Right forelimb (tissue), 1 donor: ENCODE data around the gene KCNN3.
A peak's percentile ranks its signal among the peaks of the same experiment; 100 is the strongest.

Source experiments
- DNase-seq: peaks from one replicate; pipeline ENCODE4 v3.0.0-alpha.2; 2018

KCNN3 gene

GRCh38 chr1:154770897-154771594 is 99.0 kb downstream of the KCNN3 start:
- peak; percentile 9 for DNase-seq

- DNase-seq = peak; percentile 22
Observed at GRCh38 chr1:154769193-154769895, 100.7 kb downstream of the KCNN3 start.

DNA sequence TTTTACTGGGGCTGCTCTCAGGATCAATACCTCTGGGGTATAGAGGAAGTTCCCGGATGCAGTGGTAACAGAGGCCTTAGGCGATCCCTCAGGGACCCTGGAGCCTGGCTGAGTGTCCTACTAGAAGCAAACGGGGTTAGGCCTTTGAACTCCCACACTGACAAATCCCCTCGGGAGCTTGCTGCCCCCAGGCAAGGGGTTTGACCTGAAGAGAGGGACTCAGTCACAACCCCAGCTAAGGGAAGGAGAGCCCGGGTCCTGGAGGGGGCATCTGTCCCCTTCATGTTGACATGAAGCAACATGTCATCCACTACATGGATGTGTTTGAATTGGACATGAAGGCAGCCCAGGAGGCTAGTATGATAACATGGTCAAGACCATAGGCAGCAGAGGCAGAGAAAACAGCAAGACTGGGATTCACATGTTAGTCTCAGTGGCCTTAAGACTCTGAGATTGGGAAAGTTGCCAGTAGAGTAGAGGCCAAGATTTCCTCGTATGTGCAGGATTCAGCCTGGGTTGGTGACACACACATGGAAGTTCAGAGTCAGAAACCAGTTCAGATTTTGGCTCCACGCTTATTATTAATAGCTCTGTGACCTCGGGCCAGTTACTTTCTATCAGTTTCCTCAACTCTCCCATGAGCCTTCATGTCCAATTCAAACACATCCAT is 101.5 kb downstream of the KCNN3 start:
- DNase-seq = peak; percentile 39

GRCh38 chr1:154767315-154768240 is 102.5 kb downstream of the KCNN3 start:
- peak; percentile 81 for DNase-seq

GRCh38 chr1:154765970-154766369 is 104.1 kb downstream of the KCNN3 start:
- DNase-seq = peak; percentile 42

GRCh38 chr1:154764773-154765172 is 105.3 kb downstream of the KCNN3 start:
- no peak for DNase-seq

DNA sequence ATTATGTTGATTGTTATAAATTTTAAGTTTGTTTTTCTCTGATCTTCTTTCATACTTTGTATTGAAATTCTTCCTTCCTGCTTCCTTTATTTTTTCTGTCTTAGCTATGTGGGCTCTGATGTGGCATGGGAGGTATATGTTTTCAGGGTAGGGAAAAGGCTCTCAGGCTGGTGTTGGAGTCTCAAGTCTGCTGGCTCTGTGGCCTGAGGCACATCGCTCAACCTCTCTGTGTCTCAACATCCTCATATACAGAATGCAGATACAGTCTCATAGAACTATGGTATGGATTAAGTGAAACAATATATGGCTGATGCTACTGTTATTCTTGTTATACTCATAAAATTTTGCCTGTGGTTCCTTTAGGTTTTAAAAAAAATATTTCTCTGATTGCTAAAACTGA is 105.9 kb downstream of the KCNN3 start:
- peak; percentile 3 for DNase-seq

- DNase-seq = peak; percentile 68
Observed at GRCh38 chr1:154760469-154760933, 109.6 kb downstream of the KCNN3 start.

DNA sequence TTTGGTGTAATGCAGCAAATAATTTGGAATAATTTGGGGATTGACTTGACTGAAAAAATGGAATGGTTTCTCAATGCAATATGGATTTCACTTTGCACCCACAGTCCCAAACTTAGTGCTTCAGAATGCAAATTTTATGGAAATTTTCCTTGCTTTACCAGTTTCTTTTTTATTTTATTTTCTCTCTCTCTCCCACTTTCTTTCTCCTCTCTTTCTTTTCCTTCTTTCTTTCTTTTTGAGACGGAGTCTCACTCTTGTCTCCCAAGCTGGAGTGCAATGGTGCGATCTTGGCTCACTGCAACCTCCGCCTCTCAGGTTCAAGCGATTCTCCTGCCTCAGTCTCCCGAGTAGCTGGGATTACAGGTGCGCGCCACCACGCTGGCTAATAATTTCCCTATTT is 110.3 kb downstream of the KCNN3 start:
- DNase-seq = no peak

DNA sequence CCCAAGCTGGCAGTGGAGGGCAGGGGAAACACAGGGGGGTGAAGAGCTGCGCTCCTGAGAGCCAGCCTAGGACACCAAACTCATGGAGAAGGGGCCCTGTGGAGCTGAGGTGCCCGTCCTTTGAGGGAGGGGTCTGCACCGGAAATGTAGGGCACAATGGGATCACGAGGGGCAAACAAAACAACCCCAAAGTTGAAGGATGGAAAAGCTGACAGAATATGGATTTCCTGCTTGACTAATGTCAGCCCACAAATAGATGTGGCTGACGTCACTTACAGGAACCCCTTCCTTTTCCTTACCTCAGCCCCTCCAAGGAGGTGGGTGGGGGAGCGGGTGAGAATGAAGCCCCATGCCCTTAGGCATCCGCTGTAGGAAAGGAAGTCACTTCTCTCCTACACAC is 110.9 kb downstream of the KCNN3 start:
- no peak for DNase-seq

- DNase-seq = no peak
Observed at GRCh38 chr1:154758346-154758745, 111.7 kb downstream of the KCNN3 start.

- no peak for DNase-seq
Observed at GRCh38 chr1:154756793-154757548, 113.1 kb downstream of the KCNN3 start.

DNA sequence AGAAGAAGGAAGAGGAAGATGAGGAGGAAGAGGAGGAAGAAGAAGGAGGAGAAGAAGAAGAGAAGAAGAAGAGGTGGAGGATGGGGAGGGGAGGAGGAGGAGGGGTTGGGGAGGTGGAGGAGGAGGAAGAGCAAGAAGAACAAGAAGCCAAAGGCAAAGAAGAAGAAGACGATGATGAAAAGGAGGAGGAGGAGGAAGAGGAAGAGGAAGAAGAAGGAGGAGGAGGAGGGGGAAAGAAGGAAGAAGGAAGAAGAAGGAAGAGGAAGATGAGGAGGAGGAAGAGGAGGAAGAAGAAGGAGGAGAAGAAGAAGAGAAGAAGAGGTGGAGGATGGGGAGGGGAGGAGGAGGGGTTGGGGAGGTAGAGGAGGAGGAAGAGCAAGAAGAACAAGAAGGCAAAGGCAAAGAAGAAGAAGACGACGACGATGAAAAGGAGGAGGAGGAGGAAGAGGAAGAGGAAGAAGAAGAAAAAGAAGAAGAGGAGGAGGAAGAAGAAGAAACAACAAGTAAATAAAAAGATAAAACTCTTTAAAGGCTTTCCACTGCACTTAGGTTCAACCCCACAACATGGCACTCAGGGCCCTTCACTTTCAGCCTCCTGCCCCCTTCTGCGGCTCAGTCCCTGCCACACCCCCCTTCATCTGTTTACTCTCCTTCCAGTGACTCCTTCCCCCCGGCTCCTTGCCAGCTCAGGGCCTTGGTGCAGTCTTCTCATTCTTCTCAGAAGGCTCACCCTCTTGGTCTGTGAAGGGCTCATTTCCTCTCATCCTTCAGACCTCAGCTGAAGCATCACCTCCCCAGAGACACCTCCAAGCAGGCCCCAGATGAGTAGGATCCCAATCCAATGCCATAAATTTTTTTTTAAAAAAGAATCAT is 114.0 kb downstream of the KCNN3 start:
- DNase-seq = no peak

DNA sequence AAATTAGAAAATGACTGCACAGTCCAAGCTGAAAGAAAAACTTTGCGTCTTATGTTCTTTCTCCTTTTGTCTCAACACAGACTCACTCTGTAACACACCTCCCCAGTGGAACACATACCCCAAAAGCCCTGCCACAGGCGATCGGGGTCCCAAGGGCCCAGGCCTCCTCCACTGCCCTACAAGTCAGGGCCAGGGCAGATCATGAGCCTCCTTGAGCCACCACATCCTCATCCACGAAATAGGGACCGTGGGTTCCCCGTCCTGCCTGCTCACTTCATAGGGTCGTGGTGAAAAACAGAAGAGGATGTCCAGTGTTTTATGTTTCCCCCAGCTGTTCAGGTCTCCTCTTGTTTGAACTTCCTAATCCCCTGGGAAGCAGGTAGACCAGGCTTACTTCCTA is 116.7 kb downstream of the KCNN3 start:
- no peak for DNase-seq

DNA sequence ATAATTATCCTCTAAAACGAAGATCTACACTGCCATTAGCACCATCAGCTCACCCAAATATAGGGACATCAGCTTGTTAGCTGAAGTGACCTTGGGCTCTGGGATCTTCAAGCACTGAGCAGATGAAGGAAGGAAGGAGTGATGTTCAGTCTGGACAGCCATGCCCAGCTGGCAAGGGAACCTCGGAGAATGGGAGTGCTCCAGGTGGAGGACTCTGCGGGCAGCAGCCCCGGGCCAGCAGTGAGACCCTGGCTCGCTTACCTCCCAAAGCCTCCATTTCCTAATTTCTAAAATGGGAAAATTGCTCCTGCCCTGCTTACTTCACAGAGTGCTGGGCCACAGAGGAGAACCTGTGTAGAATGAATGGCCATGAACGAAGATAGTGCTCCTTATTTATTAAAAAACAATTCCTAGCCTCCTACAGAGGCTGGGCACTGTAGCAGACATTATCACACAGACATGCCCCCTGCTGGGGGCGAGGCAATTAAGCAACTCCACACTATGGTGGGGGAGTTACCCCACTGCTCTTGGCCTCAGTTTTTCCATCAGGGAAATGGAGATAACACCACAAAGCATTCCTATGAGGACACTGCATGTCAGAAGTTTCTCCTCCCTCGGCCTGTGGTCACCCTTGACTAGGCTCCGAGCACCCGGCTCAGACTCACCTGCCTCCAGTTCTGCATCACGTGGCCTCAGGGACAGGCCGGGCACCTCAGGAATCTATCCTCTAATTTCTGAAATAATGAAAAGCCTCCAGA is 117.6 kb downstream of the KCNN3 start:
- no peak for DNase-seq

DNA sequence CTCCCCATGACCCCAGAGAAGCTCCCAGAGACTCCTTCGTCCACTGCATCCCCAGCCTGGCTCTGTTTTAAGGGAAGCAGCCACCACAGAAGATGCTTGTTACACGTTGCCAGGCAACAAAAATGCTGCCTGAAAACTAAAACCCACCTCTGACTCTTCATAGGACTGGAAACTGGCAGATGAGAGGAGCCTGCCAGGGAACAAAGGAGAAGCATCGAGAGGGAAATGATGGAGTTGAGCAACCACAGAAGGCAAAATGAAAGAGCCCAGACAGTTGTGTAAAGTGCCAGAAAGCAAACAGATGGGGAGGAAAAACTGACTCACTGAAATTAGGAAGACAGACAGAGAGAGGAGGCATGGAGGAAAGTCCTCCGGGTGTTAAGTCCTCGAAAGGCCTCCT is 118.4 kb downstream of the KCNN3 start:
- no peak for DNase-seq

DNA sequence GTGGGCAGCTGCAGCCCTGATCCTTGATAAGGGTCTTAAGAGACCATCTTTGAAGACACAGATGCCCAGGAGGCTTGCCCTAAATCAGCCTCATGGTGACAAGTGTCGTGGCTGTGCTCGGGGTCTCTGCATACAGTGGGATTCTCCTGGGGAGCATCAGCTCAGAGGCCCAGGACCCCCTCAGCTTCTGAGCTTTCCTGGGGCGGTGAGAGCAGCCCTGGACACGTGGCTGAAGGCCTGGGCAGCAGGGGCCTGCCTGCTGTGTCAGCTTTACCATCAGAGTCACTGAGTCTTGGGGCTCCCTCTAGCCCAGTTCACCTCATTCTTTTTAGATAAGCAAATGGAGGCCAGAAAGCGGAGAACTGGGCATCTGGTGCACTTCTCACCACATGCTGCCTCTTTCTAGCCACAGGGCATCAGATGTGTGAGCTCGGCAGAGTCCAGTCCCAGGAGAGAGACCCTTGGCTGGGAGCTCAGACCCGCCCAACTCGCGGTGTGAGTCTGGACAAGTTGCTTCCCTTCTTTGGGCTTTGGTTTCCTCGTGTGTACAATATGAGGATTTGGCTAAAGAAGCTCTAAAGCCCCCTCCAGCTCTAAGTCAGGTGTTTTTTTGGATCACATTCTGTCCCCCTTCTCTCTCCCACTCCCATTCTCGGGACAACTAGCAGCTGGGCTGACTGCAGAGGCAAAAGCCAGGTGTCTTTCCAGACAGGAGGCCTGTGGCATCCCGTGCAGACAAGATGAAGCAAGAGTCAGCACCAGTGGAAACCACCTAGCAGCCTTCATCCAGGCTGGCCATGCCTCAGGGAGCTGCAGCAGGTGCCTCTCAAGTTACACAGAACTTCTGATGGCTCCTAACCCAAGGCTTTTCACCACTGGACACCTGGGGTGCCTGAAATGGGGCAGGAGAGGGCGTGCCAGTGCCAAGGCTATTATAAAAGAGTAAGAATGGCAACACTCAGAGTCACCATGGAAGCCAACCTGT is 119.1 kb downstream of the KCNN3 start:
- DNase-seq = no peak

DNA sequence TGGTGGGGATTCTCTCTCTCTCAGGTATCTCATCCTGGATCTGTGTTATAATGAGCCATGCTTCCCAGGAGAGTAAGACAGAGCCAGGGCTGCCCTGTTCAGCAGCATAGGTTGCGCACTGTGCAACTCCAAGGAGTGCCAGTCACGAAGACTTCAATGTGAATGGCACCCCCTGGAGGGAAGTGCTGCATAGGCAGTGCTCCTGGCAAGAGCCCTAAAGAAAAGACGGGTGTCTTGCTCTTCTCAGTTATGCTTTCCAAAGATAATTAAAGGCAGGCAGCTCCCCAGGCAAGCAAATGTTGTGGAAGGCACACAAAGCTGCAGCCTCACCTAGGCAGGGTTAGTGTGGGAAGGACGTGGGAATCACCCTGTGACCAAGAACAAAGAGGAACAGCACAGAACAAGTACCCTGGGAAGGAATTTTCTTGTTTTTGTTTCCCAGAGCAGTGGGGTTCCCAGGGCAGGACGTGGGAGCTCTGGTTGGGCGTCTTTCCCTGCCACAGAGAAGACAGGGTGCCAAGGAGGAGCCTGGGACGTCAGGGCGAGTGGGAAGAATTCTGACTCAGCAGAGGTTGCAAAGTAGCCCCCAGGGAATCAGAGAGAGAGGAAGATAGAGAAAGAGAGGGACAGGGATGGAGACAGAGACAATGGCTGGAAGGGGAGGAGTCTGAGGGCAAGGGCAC is 120.9 kb downstream of the KCNN3 start:
- DNase-seq = no peak
